Activated T-helper 1 cell treated with anti-CD3 and anti-CD28 coated beads, Interleukin-2, amount 50 U/mL, for 16 hours (primary cell): Measurements from ENCODE around the gene C1QL4.

Source experiments
- DNase-seq, 2 donors: peaks; one replicate each; pipeline ENCODE4 v3.0.0-alpha.2; 2020; ENCODE audit warnings: low read depth in 1 of 2, low spot score in 1 of 2

The C1QL4 gene

GRCh38 chr12:49305762-49306510, 31.1 kb downstream of the C1QL4 start:
- no peak for DNase-seq

DNA sequence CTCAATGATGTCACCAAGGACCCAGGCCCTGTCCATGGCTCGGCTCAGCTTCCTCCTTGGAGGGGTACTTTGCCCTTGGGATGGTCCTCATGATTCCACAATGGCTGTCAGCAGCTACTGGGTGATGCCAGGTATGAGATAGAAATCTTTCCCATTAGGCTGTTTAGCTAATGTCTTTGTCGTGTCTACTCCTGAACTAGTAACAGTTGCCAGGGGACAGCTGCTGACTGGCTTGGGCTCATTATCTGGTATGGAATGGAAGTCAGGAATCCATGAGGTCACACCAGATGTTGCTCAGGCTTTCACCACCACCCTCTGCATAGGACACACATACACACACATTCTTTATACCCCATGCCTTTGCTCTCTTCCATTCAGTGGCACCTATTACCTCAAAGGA, 32.8 kb downstream of the C1QL4 start:
- no peak for DNase-seq

GRCh38 chr12:49301760-49302159, 35.2 kb downstream of the C1QL4 start:
- DNase-seq, result no peak

GRCh38 chr12:49298160-49298559, 38.8 kb downstream of the C1QL4 start:
- no peak for DNase-seq

DNA sequence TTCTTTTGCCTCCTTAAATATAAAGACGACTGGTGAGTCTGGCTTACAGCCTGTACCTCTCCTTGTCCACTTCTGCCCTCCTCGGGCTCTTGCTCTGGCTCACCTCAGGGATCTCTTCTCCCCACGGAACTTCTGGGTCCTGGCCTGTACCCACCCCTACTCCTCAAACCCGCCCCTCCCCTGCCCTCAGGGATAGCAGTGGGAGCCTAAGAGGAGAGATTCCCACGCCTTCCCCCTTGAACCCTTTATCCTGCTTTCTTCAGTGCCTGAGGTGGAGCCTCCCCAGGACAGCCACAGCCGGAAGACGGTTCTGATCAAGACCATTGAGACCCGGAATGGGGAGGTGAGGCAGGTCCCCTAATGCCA, 39.3 kb downstream of the C1QL4 start:
- no peak for DNase-seq

DNA sequence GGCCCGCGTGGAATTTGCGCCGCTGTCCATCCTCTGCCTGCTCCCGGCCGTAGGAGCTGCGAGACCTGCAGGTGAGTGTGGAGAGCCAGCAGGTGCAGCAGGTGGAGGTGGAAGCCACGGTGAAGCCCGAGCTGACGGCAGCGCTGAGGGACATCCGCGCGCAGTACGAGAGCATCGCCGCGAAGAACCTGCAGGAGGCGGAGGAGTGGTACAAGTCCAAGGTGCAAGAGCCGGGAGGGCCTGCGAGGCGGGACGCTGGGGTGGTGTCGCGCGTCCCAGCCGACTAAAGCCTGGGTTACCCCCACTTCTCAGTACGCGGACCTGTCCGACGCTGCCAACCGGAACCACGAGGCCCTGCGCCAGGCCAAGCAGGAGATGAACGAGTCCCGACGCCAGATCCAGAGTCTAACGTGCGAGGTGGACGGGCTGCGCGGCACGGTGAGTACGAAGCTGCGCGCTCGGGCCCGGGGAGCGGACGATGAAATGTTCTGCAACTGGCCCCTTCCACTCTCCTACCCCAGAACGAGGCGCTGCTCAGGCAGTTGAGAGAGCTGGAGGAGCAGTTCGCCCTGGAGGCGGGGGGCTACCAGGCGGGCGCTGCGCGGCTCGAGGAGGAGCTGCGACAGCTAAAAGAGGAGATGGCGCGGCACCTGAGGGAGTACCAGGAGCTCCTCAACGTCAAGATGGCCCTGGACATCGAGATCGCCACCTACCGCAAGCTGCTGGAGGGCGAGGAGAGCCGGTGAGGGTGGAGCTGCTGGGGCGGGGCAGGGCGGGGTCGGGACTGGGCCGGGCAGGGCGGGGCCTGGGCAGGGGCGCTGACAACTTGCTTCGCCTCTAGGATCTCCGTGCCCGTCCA, 39.9 kb downstream of the C1QL4 start:
- DNase-seq, result no peak

GRCh38 chr12:49296034-49296835, 40.8 kb downstream of the C1QL4 start:
- peak; percentile 32 to 50 for DNase-seq

DNA sequence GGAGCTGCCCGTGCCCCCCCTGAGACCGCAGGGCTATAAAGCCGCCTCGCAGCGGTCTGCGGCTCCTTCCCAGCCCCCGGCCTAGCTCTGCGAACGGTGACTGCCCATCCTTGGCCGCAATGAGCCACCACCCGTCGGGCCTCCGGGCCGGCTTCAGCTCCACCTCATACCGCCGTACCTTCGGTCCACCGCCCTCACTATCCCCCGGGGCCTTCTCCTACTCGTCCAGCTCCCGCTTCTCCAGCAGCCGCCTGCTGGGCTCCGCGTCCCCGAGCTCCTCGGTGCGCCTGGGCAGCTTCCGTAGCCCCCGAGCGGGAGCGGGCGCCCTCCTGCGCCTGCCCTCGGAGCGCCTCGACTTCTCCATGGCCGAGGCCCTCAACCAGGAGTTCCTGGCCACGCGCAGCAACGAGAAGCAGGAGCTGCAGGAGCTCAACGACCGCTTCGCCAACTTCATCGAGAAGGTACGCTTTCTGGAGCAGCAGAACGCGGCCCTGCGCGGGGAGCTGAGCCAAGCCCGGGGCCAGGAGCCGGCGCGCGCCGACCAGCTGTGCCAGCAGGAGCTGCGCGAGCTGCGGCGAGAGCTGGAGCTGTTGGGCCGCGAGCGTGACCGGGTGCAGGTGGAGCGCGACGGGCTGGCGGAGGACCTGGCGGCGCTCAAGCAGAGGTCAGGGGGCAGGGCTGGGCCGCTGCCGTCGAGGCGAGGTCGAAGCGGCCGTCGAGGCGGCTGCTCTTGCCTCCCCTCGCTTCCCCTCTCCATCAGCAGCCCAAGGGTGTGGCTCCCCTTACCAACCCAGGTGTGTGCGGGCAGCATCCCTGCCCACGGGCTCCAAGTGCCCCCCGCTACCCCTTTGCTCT, 41.7 kb downstream of the C1QL4 start, which contains the start of gene PRPH:
TSS of gene PRPH (plus strand) at position 66 of the 855 bp plus-strand sequence. CDS start at position 120, 54 bp downstream.
- DNase-seq, result no peak

GRCh38 chr12:49294804-49295081, 42.2 kb downstream of the C1QL4 start:
- DNase-seq, result no peak

DNA sequence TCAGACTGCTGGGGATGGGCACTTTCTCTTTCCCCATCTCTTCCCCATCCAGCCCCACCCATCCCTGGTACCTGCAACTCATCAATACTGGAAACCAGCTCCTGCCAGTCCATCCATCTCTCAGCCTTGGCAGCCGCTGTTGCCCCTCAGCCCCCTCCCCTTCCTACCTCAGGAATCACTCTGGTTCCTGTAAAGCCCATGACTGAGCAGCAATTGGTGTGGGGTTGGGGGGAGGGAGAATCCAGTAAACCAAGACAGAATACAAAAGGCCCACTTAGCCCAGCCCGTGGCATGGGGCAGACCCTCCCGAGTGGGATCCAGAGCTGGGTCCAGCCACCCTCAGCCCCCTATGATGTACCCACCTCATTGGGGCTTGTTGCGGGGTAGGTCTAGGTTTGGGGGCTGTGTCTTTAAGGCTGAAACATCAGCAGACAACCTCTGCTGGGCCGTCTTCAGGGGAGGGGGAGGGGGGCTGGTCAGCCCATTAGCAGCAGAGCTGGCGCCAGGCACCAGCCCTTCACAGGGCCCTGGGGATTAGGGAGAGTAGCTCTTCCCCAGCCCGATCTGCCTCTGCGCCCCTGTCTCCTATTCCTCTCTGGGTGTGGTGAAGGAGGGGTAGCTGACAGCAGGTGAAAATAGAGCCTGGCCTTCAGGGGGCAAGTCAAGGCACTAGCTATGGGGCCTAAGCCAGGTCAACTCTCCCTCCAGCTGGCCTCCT, 42.7 kb downstream of the C1QL4 start:
- no peak for DNase-seq

DNA sequence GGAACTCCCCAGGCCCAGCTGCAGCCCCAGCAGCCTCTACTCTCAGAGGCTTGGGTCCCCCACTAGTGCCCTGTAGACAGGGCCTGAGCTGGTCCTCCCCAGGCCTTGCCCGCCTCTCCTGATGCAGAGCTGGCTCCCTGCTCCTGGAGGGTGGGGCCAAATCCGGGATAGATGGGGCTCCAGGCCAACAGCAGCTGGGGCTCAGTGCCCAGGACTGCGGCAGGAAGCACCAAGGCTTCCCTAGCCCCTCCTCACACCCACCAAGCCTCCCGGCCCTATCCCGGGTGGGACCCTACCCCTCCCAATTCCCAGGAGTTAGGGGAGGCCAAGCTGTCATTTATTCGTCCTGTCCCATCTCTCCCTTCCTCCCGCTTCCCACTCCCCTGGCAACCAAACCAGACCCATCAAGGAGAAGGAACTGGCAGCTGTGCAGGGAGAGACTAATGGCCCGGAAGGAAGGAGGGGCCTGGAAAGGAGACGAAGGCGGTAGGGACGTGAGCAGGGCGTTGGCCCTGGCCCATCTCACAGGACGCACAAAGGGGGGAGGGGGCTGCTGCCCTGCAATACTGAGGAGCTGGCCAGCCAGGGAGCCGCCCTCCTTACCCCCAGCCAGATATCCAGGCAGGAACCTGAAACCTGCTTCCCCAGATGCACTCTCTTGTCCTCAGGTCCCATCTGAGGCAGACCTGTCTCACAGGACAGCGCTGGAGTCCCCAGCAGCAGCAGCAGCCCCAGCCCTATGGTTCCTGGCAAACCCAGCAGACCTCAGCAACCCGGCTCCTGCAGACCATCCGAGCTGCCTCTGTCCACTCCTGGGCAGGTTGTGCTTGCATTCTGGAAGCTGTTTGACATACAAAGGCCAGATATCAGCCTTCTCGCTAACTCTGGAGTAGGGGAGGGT, 43.7 kb downstream of the C1QL4 start:
- DNase-seq, result no peak

DNA sequence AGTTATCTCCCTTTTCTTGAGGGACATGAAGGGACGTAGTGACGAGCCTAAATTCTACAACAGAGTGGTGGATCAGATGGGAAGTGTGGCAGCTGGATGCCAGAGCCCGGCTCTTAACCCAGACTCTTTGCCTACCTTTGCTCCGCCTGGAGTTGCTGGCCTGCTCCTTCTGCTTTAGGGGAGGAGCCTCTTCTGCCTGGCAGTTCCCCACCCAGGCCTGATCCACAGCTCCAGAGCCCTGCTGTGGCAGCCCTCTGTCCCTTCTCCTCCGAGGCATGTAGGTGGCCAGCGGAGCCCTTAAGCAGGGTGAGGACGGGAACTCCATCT, 44.3 kb downstream of the C1QL4 start:
- no peak for DNase-seq

DNA sequence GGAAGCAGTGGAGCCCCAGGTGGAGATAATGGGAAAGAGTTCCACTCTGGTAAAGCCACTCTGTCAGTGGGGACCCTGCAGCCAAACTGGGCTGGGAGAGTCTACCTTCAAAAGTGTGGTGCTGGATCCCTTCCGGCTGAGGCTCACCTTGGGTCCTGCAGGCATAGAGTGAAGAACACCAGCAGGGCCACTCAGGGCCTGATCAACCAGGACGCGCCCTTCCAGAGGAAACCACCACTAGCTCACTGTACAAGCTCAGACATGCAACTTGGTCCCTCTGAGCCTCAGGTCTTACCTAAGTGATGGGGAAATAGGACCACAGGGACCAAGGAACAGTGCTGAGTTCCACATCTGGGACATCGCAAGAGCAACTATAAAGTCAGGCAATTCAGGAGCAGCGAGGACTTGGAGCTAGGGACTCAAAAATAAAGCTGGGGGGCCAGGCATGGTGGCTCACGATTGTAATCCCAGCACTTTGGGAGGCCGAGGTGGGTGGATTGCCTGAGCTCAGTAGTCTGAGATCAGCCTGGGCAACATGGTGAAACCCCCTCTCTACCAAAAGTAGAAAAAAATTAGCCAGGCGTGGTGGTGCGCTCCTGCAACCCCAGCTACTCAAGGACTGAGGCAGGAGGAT, 47.9 kb downstream of the C1QL4 start:
- no peak for DNase-seq

DNA sequence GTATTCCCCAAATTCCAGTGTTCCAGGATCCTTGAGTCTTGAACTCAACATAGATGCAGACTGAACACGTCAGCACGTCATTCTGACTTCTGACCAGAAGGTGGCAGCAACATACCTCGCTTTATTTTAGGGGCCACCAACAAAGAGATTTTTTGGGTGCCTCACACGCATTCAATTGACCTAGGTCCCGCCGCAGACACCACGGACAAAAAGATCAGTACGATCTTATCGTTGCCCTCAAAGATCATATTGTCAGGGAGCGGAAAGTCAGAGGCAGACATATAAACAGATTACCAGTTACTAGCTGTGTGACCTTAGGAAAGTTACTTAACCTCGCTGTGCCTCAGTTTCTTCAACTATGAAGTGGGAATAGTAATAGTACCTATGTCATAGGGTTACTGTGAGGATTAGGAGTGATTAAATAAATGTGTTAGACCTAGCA, 48.6 kb downstream of the C1QL4 start:
- peak; percentile 38 to 39 for DNase-seq

DNA sequence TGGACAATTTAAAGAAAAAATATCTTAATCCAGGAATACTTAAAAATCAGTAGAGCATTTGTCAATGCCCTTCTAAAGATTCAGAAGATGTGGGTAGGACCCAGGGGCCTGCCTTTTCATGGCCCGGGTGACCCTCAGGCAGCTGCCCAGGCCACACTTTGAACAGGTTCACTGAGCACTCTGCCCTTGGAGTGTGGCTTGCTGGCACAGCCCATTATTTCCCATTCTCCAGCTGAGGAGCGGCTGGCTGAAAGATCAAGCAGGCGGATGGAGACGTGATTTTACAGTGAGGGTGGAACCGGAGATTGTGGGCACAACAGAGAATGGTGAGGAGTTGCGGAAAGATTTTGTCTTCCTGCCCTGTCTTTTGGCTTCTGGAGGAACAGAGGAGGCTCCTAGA, 49.1 kb downstream of the C1QL4 start:
- no peak for DNase-seq

DNA sequence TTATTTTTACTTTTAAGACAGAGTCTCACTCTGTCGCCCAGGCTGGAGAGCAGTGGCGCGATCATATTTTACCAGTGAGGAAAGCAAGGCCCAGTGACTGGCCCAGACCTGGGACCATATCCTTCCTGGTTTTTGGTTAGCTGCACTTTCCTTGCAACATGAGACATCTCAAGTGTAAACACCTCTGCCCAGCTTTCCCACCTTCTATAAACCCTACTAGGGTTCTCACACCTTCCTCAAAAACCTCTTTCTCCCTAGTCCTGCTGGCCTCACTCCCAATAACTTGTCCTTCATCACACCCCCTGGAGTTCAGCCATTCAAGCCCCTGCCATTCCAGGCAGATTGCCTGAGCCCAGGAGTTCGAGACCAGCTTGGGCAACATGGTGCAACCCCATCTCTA, 52.3 kb downstream of the C1QL4 start:
- DNase-seq, result no peak

DNA sequence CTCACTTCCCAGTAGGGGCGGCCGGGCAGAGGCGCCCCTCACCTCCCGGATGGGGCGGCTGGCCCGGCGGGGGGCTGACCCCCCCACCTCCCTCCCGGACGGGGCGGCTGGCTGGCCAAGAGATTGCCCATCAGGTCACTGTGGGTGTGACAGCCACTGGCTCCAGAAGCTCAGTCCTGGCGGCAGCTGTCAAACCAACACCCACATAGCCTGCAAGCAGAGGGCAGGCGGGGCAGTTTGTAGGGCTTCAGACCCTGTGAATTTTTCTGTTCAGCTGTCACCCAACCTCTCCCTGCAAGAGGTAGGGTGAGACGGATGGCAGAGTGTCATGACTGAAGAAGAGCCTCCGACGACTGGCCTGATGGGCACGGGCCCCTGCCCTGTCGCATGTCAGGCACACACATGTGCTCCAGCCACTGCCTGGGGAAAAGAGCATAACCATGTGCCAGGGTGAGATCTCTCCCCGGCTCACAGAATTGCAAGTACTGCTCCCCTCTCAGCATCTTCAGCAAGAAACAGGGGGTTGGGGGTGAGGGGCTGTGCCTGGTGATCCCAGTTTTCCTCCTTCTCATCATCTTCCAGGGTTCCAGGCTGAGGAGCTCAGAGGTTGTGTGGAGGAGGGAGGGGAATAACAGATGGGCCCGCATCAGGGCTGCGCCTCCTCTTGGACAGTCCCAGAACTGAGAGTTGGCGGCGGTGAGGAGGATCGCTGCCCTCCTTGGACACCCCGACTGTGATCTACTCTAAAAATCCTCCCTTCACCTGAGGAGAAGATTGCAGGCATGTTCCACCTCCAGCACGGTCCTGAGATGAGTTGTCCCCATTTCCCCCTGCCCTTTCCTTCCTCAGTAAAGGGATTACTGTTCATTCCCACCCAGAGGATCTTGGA, 53.2 kb downstream of the C1QL4 start:
- no peak for DNase-seq
